Mononuclear cell (primary cell): ENCODE results near the gene MTMR10. TPM values are rescaled to one million over a fixed set of nuclear protein-coding genes. Genes with fewer than 3 reads are reported as not detected.

Source experiments
- H3K27me3 ChIP-seq: 2 replicates; pipeline ENCODE4 v1.6.0; 2011; ENCODE audit warnings: low read length, control low read depth; ENCODE audit not compliant: insufficient read depth
- H3K4me1 ChIP-seq: 2 replicates; pipeline ENCODE4 v1.5.1; 2011; ENCODE audit warnings: mild to moderate bottlenecking, low read length, control low read depth; ENCODE audit not compliant: insufficient read depth
- H3K4me3 ChIP-seq: 2 replicates; pipeline ENCODE4 v1.5.1; 2011; ENCODE audit warnings: mild to moderate bottlenecking, low read length, moderate library complexity
- H3K9me3 ChIP-seq: 2 replicates; pipeline ENCODE4 v1.5.1; 2011; ENCODE audit warnings: low read depth, mild to moderate bottlenecking, control low read depth, low read length
- total RNA-seq: library from RNA; depleted of rRNA; stranded (reverse); fragments of >200 nt; gene quantifications from one replicate; pipeline ENCODE4 v1.2.3, GENCODE V29; 2012

The MTMR10 gene
- total RNA-seq, 1 donor, result 79.0 TPM

DNA sequence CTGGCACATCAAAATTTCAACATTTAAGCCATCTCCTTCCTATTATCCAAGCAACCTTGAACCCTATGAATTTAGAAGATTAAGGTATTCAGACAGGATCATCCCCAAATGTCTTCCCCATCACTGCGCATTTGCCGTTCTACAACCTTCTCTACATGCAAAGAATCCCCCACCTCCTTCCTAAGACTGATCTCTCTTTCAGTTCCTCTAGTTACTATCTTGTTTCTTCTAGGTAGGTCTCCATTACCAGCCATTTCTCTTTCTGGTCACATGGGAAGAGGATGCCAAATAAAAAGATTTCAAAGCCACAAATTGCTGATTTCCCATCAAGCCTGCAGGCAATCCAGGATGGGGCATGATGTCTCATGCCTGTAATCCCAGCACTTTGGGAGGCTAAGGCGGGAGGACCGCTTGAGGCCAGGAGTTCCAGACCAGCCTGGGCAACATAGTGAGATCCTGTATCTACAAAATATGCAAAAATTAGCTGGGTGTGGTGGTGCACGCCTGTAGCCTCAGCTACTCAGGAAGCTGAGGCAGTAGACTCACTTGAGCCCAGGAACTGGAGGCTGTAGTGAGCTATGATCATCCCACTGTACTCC, 29.7 kb upstream of the MTMR10 start:
- Histone ChIP-seq H3K27me3 (no peaks in the 10 kb centered on the region), H3K4me3 (no peak overlapping the region), H3K9me3 (no peaks in the 10 kb centered on the region), H3K4me1 (peaks cover 23% of the 10 kb centered on the region)

DNA sequence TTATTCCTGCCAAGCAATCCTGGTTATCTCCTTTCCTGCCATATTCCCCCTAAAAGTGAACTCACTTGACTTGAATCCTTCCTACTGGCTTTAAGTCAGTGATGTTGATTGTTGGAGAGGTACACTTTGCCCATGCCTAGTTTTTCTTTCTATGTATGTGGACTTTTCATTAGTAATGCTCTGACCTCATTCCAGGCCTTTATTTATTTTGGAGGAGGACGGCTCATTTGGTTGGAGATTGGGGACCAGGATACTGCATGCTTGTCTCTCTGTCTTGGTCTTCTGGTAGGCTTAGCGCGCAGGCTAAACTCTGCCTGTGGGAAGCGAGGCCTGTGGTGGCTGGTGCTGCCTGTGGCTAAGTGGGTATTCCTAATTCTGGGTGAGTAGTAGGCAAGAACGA, 29.1 kb upstream of the MTMR10 start:
- Histone ChIP-seq H3K4me1 (peaks cover 23% of the 10 kb centered on the region), H3K9me3 (no peaks in the 10 kb centered on the region)

DNA sequence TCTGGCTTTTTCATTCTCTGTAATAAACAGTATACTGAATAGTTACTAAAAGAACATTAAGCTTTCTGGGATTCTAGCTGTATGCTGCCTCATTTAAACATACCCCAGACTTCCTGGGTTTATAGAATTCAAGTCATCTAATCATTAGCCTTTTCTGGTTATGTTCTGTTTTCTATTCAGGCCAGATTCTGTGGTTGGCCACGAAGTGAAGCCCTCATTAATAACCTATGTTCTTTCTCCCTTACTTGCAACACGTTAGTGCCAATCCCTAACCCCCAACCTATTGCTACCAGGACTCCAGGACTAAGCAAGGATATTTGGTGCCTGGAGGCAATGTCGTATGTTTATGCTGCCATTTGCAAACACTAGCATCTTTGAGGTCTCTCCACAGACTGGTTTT, 28.6 kb upstream of the MTMR10 start:
- Histone ChIP-seq H3K9me3 (no peaks in the 10 kb centered on the region), H3K4me1 (peaks cover 26% of the 10 kb centered on the region), H3K4me3 (no peak overlapping the region), H3K27me3 (no peaks in the 10 kb centered on the region)

More for the DNA sequence above, 29.1 kb upstream of the MTMR10 start:
- H3K4me3 ChIP-seq, result no peak overlapping the region
- no peaks in the 10 kb centered on the region for H3K27me3 ChIP-seq

DNA sequence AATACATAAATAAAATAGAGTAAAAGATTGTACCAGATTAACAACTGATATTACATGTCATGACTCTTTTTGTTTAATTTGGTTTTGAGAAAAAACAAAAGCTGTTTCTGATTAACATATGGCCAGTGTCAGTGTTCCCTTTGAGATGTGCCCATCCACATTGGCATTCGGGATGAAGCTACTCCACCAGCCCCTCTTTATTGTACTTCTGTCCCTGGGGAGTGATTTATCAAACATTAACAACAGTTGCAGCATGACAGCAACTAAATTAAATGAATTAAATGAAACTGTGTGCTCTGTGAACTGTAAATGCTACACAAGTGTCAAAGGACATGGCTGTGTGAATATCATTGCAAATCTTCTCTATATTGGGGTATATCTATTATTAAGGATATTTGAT, 25.9 kb upstream of the MTMR10 start:
- Histone ChIP-seq H3K4me3 (no peak overlapping the region), H3K27me3 (no peaks in the 10 kb centered on the region), H3K9me3 (peaks cover 3% of the 10 kb centered on the region), H3K4me1 (peaks cover 26% of the 10 kb centered on the region)

DNA sequence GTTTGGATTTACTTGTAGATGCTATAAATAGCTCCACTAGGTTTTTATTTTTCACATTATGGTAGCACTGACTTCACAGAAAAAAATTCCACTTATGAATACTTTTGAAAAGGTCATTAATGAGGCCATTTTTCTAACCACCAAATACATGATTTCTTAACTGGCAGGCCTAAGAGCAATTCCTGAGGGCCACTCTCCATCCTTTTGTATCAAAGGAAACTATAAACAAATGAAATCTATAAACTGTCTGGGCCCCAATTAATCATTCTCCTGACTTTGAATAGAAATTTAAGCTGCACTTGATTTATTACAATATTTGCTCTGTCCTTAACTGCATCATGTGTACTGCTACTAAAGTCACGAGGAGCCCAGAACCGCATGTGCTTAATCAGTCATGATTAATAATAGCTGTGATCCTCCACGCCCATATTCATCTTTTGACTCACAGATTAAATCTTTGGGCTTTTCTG, 25.1 kb upstream of the MTMR10 start:
- peaks cover 10% of the 10 kb centered on the region for H3K9me3 ChIP-seq
- no peaks in the 10 kb centered on the region for H3K27me3 ChIP-seq
- peaks cover 26% of the 10 kb centered on the region for H3K4me1 ChIP-seq
- no peak overlapping the region for H3K4me3 ChIP-seq

DNA sequence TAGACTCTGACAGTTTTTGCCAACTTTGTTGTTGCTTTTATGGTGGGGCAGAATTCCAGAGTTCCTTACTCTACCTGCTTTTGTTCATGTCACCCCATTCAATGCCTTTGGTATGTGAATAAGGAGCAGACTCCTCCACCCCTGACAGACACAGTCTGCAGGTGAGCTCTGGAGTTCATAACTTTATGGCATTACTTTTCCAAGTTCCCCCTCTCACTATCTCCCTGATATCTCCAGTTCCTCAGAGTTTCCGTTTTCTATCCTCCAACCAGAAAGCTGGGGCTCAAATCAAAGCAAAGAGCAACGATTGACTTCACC, 23.1 kb upstream of the MTMR10 start:
- Histone ChIP-seq H3K4me3 (no peak overlapping the region), H3K9me3 (peaks cover 10% of the 10 kb centered on the region), H3K4me1 (peaks cover 16% of the 10 kb centered on the region), H3K27me3 (no peaks in the 10 kb centered on the region)

DNA sequence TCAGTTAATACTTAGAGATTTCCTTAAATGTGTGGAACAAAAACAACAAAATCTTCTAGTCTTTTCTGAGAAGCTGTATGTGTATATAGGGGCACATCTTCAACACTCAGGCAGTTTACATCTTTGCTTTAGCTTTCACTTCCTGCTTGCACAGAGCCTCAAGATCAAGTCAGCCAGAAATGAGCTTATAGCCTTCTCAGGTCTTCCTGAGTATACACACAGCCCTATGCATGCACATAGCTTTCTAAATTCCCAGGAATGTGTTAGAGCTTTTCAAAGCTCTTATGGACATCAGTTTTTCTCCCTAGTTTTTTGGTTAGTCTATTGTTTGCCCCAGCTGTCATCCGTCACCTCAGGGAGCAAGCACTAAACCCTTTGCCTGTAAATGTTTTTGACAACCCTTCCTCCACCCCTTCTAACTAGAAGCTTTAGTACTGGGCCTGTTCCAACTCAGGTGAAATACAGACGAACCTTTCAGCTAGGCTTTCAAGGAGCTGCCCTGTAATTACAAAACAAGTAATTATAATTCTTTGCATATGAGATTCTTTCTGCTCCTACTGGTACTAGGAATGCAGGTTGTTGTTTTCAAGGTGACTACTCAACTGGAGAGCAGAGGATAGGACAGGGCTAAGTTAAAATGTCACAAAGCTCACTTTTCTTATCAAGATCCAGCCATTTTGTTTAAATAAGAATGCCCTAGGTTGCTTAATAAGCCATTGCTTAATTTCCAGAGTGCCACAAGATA, 22.6 kb upstream of the MTMR10 start:
- Histone ChIP-seq H3K27me3 (no peaks in the 10 kb centered on the region), H3K4me3 (no peak overlapping the region), H3K9me3 (peaks cover 10% of the 10 kb centered on the region), H3K4me1 (peaks cover 16% of the 10 kb centered on the region)

DNA sequence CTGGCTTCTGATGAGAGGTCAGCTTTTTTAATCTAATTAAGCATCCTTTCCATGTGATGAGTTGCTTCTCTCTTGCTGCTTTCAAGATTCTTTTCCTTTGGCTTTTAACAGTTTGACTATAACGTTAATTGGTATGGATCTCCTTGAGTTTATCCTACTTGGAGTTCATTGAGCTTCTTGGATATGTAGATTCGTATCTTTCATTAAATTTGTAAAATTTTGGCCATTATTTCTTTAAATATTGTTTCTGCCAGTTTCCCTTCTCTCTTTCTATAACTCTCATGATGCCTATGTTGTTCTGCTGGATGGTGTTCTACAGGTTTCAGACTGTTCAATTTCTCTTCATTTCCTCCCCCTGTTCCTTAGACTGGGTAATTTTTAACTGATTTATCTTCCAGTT, 21.0 kb upstream of the MTMR10 start:
- Histone ChIP-seq H3K4me1 (peaks cover 16% of the 10 kb centered on the region), H3K9me3 (peaks cover 10% of the 10 kb centered on the region), H3K27me3 (no peaks in the 10 kb centered on the region), H3K4me3 (no peak overlapping the region)

DNA sequence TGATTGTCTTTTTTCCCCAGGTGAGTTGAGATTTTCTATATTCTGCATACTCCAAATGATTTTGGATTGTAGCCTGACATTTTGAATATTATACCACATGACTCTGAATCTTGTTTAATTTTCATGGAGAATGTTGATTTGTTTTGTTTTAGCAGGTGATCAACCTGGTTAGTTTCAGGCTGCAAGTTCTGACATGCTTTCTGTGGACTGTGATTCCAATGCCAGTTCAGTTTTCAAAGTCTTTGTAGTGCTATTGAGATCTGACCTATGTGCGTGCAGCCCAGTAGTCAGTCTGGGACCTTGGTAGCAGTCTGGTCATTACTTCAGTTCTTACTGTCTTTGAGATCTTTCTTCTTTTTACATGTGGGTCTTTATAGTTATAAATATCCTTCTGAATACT, 18.6 kb upstream of the MTMR10 start:
- Histone ChIP-seq H3K9me3 (peaks cover 10% of the 10 kb centered on the region), H3K27me3 (no peaks in the 10 kb centered on the region), H3K4me3 (no peak overlapping the region), H3K4me1 (peaks cover 18% of the 10 kb centered on the region)

DNA sequence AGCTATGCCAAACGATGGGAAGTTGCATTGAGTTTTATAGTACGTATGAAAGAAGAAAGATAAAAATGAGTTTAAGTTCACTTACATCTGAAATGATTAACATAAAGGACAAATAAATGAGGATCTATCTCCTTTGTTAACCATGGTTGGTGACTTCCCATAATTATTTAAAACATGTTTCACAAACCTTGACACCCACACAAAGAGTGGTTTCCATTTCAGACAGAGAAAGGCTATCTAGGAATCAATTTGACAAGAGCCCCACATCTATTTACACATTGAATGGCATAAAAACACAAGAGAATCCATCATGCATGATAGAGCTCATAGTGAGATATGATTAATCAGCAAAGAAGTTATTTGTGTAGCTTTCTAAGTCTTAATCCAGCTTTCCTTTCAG, 14.2 kb upstream of the MTMR10 start:
- Histone ChIP-seq H3K27me3 (no peaks in the 10 kb centered on the region), H3K4me1 (peaks cover 22% of the 10 kb centered on the region), H3K4me3 (no peak overlapping the region), H3K9me3 (no peaks in the 10 kb centered on the region)

DNA sequence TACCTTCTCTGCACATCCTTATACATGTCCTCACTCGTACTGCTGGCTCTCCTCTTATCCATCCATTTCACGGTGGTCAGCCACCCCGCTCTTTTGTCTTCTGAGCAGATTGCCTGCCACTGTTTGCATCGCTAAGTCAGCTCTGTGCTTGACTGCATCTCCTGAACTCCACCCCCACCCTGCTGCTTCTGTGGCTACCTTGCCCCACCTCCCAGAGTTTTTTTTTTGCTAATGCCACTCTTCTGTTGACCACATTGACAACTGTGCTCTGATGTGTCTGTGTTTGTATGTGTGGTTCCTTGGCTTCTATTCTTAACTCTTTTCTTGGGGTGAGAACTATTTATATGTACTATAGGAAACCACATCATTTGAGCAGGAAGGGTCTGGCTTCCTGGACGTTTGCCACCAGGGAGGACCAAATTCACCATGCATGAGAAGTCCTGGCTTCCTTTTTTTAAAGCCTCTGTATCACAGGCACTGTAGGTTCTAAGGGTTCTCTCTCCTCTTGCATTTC, 12.8 kb upstream of the MTMR10 start:
- H3K27me3 ChIP-seq, result no peaks in the 10 kb centered on the region
- no peaks in the 10 kb centered on the region for H3K9me3 ChIP-seq
- no peak overlapping the region for H3K4me3 ChIP-seq
- H3K4me1 ChIP-seq, result peaks cover 22% of the 10 kb centered on the region

DNA sequence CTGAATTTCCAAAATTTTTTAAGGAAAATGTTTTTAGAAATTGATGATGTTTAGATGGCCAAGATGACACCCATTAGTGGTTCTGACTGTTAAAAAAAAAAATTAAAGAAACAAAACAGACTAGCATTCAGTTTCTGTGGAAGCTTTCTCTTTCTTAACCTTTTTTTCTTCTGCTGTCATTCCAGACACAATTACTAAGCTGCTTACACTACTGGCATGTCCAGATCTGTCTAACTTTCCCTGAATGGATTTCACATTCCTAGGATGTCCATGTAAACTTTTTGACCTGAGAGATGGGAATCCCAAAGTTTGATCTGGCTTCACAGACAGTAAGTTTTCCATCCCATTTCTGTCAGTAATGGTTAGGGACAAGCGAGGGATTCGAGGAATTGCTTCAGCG, 10.3 kb upstream of the MTMR10 start:
- H3K4me3 ChIP-seq, result no peak overlapping the region
- H3K4me1 ChIP-seq, result peaks cover 22% of the 10 kb centered on the region
- H3K9me3 ChIP-seq, result no peaks in the 10 kb centered on the region
- H3K27me3 ChIP-seq, result no peaks in the 10 kb centered on the region

DNA sequence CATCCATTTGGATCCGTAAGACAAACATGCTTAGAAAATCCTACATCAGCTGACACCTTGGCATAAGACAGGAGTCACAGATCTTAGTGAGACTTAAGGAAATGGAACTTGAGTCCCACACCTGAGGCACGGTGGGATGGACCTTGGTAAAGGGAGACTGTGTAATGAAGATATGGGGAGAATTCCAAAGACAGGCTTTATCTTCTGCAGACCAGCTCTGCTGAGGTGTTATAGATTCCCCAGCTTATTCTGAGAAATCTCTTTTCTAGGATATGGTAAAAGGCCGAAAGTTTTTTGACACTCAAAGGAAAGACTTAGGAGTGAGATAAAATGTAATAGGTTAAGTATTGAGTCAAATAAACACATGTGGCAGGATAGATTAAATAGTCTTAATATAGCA, 8.3 kb upstream of the MTMR10 start:
- H3K27me3 ChIP-seq, result no peaks in the 10 kb centered on the region

DNA sequence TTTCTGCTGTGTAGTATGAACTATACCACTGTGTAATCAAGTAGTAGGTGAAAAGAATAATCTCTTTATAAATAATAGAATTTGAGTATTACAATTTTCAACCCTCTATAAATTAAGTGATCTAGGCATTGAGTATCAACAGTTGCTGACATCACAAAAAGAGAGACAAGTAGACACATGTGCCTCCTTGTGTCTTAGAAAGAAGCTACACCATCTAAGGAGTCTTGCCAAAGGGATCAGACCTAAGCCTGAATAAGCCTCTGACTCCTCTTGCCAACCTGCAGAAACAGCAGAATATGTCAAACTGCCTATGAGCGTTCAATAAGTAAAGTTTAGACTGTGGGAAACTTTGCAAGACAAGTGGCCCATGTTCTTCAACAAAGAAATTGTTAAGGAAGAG, 5.8 kb upstream of the MTMR10 start:
- Histone ChIP-seq H3K4me3 (no peak overlapping the region), H3K9me3 (no peaks in the 10 kb centered on the region), H3K27me3 (no peaks in the 10 kb centered on the region), H3K4me1 (no peaks in the 10 kb centered on the region)

More for the DNA sequence above, 8.3 kb upstream of the MTMR10 start:
- Histone ChIP-seq H3K4me3 (no peak overlapping the region), H3K9me3 (no peaks in the 10 kb centered on the region), H3K4me1 (peaks cover 15% of the 10 kb centered on the region)

DNA sequence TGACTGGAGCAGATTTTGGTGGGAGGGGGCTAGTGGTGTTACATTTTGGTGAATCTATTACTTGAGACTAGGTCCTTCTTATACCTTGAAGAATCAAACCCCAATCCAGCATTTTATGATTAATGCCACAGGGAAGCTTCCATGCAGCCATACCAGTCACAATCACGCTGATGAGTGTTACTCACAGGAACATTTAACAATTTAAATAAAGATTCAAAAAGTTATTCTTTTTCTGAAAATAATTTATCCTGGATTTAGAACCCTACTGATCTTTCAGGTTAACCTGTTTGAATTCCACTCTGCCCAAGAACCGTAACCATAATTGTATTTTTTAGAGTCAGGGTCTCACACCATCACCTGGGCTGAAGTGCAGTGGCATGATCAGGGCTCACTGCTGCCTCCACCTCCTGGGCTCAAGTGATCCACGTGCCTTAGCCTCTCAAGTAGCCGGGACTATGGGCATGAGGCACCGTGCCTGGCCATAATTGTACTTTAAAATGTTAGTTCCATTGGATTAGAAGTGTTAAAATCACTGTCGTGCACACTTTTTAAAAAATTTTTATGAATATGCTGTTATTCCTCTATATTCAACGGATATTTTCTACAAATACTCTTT, 929 bp upstream of the MTMR10 start:
- Histone ChIP-seq H3K4me3 (peak overlapping the region; percentile 93), H3K9me3 (no peaks in the 10 kb centered on the region), H3K4me1 (peaks cover 29% of the 10 kb centered on the region), H3K27me3 (no peaks in the 10 kb centered on the region)
